Measurements from ENCODE around the gene CAMK2N1.

GRCh38 chr1:20458717-20459116 is 27.3 kb downstream of the CAMK2N1 start:
- TF ChIP-seq POLR2A (IDR thresholded peaks at IDR 0.05; ENCODE audit: control extremely low read depth in 1 of 2, low read depth in 2 of 2, low read length in 2 of 2) (no peak), USF2 (IDR thresholded peaks at IDR 0.05; ENCODE audit: low read length) (peak; percentile 16; the same call in 1 of the 2 replicates), KDM1A (IDR thresholded peaks at IDR 0.05; ENCODE audit: borderline replicate concordance, low read length) (no peak), CTCF (IDR thresholded peaks at IDR 0.05; ENCODE audit: control extremely low read depth in 1 of 3, insufficient read depth in 1 of 3, low read depth in 1 of 3, low read length in 3 of 3) (no peak), POLR2AphosphoS5 (IDR thresholded peaks at IDR 0.05; ENCODE audit: low read depth, low read length) (no peak), EZH2 (IDR thresholded peaks at IDR 0.05; ENCODE audit: low read depth, low read length, severe bottlenecking) (no peak), CREB1 (IDR thresholded peaks at IDR 0.05) (no peak), GABPA (IDR thresholded peaks at IDR 0.05; ENCODE audit: borderline replicate concordance, insufficient read depth, low read length) (no peak)

All from H1 (cell line).